ENCODE measurements around the gene ANKH. TPM values are rescaled to one million over a fixed set of nuclear protein-coding genes. Genes with fewer than 3 reads are reported as not detected.

Gene ANKH
- total and polyA plus RNA-seq, 4 donors: 9.3 to 57.1 (median 37.4) TPM

GRCh38 chr5:14748180-14748900 is 123.2 kb downstream of the ANKH start:
- Histone ChIP-seq H3K9ac (ENCODE audit: low read depth in 1 of 2, low read length in 2 of 2) (no peak overlapping the region), H3K4me1 (ENCODE audit: control insufficient read depth in 4 of 4, insufficient read depth in 4 of 4, low read length in 3 of 4) (peaks cover 0 to 4% (median 0%) of the 10 kb centered on the region in 4 donors), H3K27me3 (ENCODE audit: control insufficient read depth in 4 of 4, insufficient read depth in 4 of 4, low read length in 3 of 4) (no peaks in the 10 kb centered on the region), H3K4me3 (ENCODE audit: low read depth in 1 of 3, low read length in 3 of 3) (no peak overlapping the region), H3K9me3 (ENCODE audit: control insufficient read depth in 4 of 4, low read length in 3 of 4) (no peaks in the 10 kb centered on the region), H3K27ac (ENCODE audit: low read depth in 1 of 2, low read length in 2 of 2) (no peak overlapping the region), H3K36me3 (ENCODE audit: control insufficient read depth in 4 of 4, insufficient read depth in 3 of 4, low read depth in 1 of 4, low read length in 3 of 4) (peaks cover 0 to 44% (median 33%) of the 10 kb centered on the region in 4 donors)
- 96% methylated on average over 12 of the region's 12 CpGs for WGBS
- no peak for TF ChIP-seq REST (IDR thresholded peaks at IDR 0.05)
- TF ChIP-seq EGR1 (IDR thresholded peaks at IDR 0.05; ENCODE audit: low read depth in 2 of 2): no peak
- no peak for TF ChIP-seq ZBTB33 (IDR thresholded peaks at IDR 0.05)
- TF ChIP-seq YY1 (IDR thresholded peaks at IDR 0.05): no peak
- no peak for TF ChIP-seq JUND (IDR thresholded peaks at IDR 0.05)
- TF ChIP-seq RXRA (IDR thresholded peaks at IDR 0.05): no peak
- no peak for TF ChIP-seq FOXA1 (IDR thresholded peaks at IDR 0.05)
- no peak for TF ChIP-seq HNF4A (conservative IDR thresholded peaks at IDR 0.05)
- no peak for TF ChIP-seq CTCF (IDR thresholded peaks at IDR 0.05; ENCODE audit: low read depth, low read length, missing input control)
- no peak for TF ChIP-seq ATF3 (IDR thresholded peaks at IDR 0.05)
- no peak for TF ChIP-seq SP1 (IDR thresholded peaks at IDR 0.05)
- TF ChIP-seq GABPA (IDR thresholded peaks at IDR 0.05 in 1 of 2, conservative IDR thresholded peaks at IDR 0.05 in 1 of 2): no peak
- TF ChIP-seq FOXA2 (IDR thresholded peaks at IDR 0.05): no peak
- no peak for TF ChIP-seq NR2F2 (IDR thresholded peaks at IDR 0.05)
- no peak for TF ChIP-seq MAX (IDR thresholded peaks at IDR 0.05)
- no peak for TF ChIP-seq RAD21 (IDR thresholded peaks at IDR 0.05)
- TF ChIP-seq HNF4G (IDR thresholded peaks at IDR 0.05): no peak
- no peak for TF ChIP-seq TAF1 (conservative IDR thresholded peaks at IDR 0.05)
- DNase-seq (ENCODE audit: low spot score): no peak
